K562 (cell line): Measurements from ENCODE around the gene EOMES.

ENCODE experiments used
- BRCA1 ChIP-seq, 2 experiments: fragments of 450-650 bp in 1 of 2; sonication (generic) in 1 of 2; formaldehyde crosslinking in 1 of 2; IDR thresholded peaks; 2 replicates each; pipeline versions ENCODE4 v1.5.0 to v1.6.1; 2017 to 2020; ENCODE audit warnings: mild to moderate bottlenecking in 1 of 2, missing genetic modification reagents in 1 of 2
- CBFA2T3 ChIP-seq: fragments of 450-650 bp; IDR thresholded peaks from 2 replicates; pipeline ENCODE4 v1.6.1; 2017
- MXI1 ChIP-seq: IDR thresholded peaks from 2 replicates; pipeline ENCODE4 v1.6.1; 2011; ENCODE audit warnings: low read depth, mild to moderate bottlenecking, improper control_type of control experiment, low read length
- POLR2A ChIP-seq: fragments of 450-650 bp; conservative IDR thresholded peaks from 2 replicates; pipeline ENCODE4 v1.6.1; 2016
- RAD21 ChIP-seq, 2 experiments: fragments of 250-450 bp in 1 of 2; fragments of 450-650 bp in 1 of 2; sonication (Bioruptor Pico) in 1 of 2; formaldehyde crosslinking in 1 of 2; IDR thresholded peaks in 1 of 2; conservative IDR thresholded peaks in 1 of 2; 2 replicates each; pipeline versions ENCODE4 v1.4.0 to v1.8.0; 2020 to 2022; ENCODE audit warnings: mild to moderate bottlenecking in 2 of 2, moderate library complexity in 1 of 2
- SP2 ChIP-seq: IDR thresholded peaks from 2 replicates; pipeline ENCODE4 v1.6.1; 2011; ENCODE audit warnings: mild to moderate bottlenecking, low read depth, low read length, moderate library complexity; ENCODE audit not compliant: poor library complexity, severe bottlenecking; ENCODE audit errors: extremely low read depth
- ZBTB1 ChIP-seq: sonication (generic); formaldehyde crosslinking; IDR thresholded peaks from 2 replicates; pipeline ENCODE4 v1.8.1; 2023; ENCODE audit warnings: missing genetic modification reagents, low read depth, mild to moderate bottlenecking, borderline replicate concordance
- TF ChIP-seq, protein P1 (sequence below): sonication (generic); formaldehyde crosslinking; IDR thresholded peaks from 2 replicates; pipeline ENCODE4 v1.8.1; 2023; ENCODE audit warnings: mild to moderate bottlenecking, missing genetic modification reagents

GRCh38 chr3:27685474-27685873, 36.6 kb downstream of the EOMES start:
- TF ChIP-seq POLR2A (no peak), RAD21 (CRISPR knock-in tag; conservative IDR thresholded peaks at IDR 0.05 in 1 of 2, IDR thresholded peaks at IDR 0.05 in 1 of 2) (no peak), BRCA1 (IDR thresholded peaks at IDR 0.05) (no peak), BRCA1 (CRISPR knock-in tag; IDR thresholded peaks at IDR 0.05) (no peak), MXI1 (no peak), ZBTB1 (CRISPR knock-in tag) (no peak), CBFA2T3 (no peak), SP2 (no peak)
- TF ChIP-seq, protein P1, sequence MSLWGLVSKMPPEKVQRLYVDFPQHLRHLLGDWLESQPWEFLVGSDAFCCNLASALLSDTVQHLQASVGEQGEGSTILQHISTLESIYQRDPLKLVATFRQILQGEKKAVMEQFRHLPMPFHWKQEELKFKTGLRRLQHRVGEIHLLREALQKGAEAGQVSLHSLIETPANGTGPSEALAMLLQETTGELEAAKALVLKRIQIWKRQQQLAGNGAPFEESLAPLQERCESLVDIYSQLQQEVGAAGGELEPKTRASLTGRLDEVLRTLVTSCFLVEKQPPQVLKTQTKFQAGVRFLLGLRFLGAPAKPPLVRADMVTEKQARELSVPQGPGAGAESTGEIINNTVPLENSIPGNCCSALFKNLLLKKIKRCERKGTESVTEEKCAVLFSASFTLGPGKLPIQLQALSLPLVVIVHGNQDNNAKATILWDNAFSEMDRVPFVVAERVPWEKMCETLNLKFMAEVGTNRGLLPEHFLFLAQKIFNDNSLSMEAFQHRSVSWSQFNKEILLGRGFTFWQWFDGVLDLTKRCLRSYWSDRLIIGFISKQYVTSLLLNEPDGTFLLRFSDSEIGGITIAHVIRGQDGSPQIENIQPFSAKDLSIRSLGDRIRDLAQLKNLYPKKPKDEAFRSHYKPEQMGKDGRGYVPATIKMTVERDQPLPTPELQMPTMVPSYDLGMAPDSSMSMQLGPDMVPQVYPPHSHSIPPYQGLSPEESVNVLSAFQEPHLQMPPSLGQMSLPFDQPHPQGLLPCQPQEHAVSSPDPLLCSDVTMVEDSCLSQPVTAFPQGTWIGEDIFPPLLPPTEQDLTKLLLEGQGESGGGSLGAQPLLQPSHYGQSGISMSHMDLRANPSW (CRISPR knock-in tag) = no peak
